WTC11 (cell line): Measurements from ENCODE around the gene PTPRCAP. TPM values are rescaled to one million over a fixed set of nuclear protein-coding genes. Genes with fewer than 3 reads are reported as not detected.
A peak's percentile ranks its signal among the peaks of the same experiment; 100 is the strongest.

ENCODE experiments used
- AFF4 ChIP-seq: sonication (generic); formaldehyde crosslinking; IDR thresholded peaks from 2 replicates; pipeline ENCODE4 v1.8.1; 2023; ENCODE audit warnings: mild to moderate bottlenecking, missing genetic modification reagents, borderline replicate concordance
- ATF6 ChIP-seq: sonication (generic); formaldehyde crosslinking; IDR thresholded peaks from 2 replicates; pipeline ENCODE4 v1.8.1; 2023; ENCODE audit warnings: mild to moderate bottlenecking, missing genetic modification reagents
- CREB1 ChIP-seq: sonication (generic); formaldehyde crosslinking; IDR thresholded peaks from 2 replicates; pipeline ENCODE4 v1.8.0; 2023; ENCODE audit warnings: mild to moderate bottlenecking, missing genetic modification reagents
- HMGXB4 ChIP-seq: sonication (generic); formaldehyde crosslinking; IDR thresholded peaks from 2 replicates; pipeline ENCODE4 v1.8.1; 2023; ENCODE audit warnings: mild to moderate bottlenecking, moderate library complexity, missing genetic modification reagents
- MXD4 ChIP-seq: fragments of 250-450 bp; sonication (Bioruptor Pico); IDR thresholded peaks from 2 replicates; pipeline ENCODE4 v1.8.0; 2021; ENCODE audit warnings: mild to moderate bottlenecking, moderate library complexity, borderline replicate concordance
- MYBL2 ChIP-seq: sonication (generic); formaldehyde crosslinking; IDR thresholded peaks from 2 replicates; pipeline ENCODE4 v1.8.1; 2023; ENCODE audit warnings: mild to moderate bottlenecking, moderate library complexity, missing genetic modification reagents
- NFE2L1 ChIP-seq: sonication (generic); formaldehyde crosslinking; IDR thresholded peaks from 2 replicates; pipeline ENCODE4 v1.8.1; 2023; ENCODE audit warnings: missing genetic modification reagents
- TEAD1 ChIP-seq: sonication (generic); formaldehyde crosslinking; IDR thresholded peaks from 2 replicates; pipeline ENCODE4 v1.8.0; 2022; ENCODE audit warnings: mild to moderate bottlenecking, missing genetic modification reagents
- USF2 ChIP-seq: sonication (generic); formaldehyde crosslinking; IDR thresholded peaks from 2 replicates; pipeline ENCODE4 v1.8.1; 2023; ENCODE audit warnings: mild to moderate bottlenecking, missing genetic modification reagents, moderate library complexity
- ZNF219 ChIP-seq: sonication (generic); formaldehyde crosslinking; IDR thresholded peaks from 2 replicates; pipeline ENCODE4 v1.8.0; 2023; ENCODE audit warnings: missing genetic modification reagents, mild to moderate bottlenecking, borderline replicate concordance
- ZNF281 ChIP-seq: sonication (generic); formaldehyde crosslinking; IDR thresholded peaks from 2 replicates; pipeline ENCODE4 v1.8.0; 2023; ENCODE audit warnings: mild to moderate bottlenecking, missing genetic modification reagents
- ZNF425 ChIP-seq: fragments of 250-450 bp; sonication (Bioruptor Pico); conservative IDR thresholded peaks from 2 replicates; pipeline ENCODE4 v1.9.0; 2021; ENCODE audit warnings: mild to moderate bottlenecking
- total RNA-seq: library from RNA; stranded (reverse); gene quantifications from 3 replicates; pipeline ENCODE4 v1.2.3, GENCODE V29; 2021
- TF ChIP-seq, protein P1 (sequence below): sonication (generic); formaldehyde crosslinking; IDR thresholded peaks from 2 replicates; pipeline ENCODE4 v1.8.0; 2022; ENCODE audit warnings: missing genetic modification reagents

PTPRCAP gene
- total RNA-seq, 1 experiment from 2014 or later: 3.6 TPM

DNA sequence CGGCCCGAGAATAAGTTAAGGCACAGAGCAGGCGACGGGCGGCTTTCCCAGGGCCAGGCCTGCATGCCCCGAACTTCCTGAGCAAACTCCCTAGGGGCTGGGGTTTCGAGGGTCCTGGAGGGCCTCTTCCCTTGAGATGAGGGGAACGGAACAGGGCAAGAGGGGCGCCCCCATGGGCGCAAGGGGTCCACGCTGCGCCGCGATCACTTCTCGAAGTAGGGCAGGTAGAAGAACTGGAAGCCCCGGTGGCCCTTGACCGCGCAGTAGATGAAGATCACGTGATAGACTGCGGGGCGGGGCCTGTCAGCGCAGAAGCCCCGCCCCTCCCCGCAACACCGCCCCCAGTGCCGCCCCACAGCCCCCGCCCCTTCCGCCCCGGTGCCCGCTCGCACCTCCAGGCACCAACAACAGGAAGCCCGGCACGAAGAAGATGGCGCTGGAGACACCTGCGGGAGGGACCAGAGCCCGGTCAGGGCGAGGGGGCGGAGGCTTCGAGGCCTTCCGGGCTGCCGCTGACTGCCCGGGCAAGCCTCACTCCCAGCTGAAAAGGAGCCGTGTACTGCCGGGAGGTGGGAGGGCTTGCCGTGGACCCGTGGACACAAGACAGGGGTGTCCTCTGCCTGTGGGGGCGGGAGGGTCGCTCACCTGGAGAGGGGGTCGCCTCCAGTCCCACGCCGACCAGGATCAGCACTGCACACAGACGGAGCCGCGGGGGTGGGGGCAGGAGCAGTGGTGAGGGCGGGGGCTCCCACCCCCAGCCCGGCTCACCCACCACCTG, 27.1 kb upstream of the PTPRCAP start (continued):
- TF ChIP-seq ZNF425 (CRISPR knock-in tag) (no peak), MXD4 (CRISPR knock-in tag) (no peak), HMGXB4 (CRISPR knock-in tag) (0 out of 2 replicates have a peak, but pooled peaks have one; percentile 26), MYBL2 (CRISPR knock-in tag) (no peak), USF2 (CRISPR knock-in tag) (peak; percentile 90), TEAD1 (CRISPR knock-in tag) (no peak), ZNF219 (no peak), CREB1 (0 out of 2 replicates have a peak, but pooled peaks have one; percentile 24), NFE2L1 (no peak), AFF4 (CRISPR knock-in tag) (0 out of 2 replicates have a peak, but pooled peaks have one; percentile 39), ZNF281 (CRISPR knock-in tag) (0 out of 2 replicates have a peak, but pooled peaks have one; percentile 60), ATF6 (CRISPR knock-in tag) (no peak)
- TF ChIP-seq, protein P1, sequence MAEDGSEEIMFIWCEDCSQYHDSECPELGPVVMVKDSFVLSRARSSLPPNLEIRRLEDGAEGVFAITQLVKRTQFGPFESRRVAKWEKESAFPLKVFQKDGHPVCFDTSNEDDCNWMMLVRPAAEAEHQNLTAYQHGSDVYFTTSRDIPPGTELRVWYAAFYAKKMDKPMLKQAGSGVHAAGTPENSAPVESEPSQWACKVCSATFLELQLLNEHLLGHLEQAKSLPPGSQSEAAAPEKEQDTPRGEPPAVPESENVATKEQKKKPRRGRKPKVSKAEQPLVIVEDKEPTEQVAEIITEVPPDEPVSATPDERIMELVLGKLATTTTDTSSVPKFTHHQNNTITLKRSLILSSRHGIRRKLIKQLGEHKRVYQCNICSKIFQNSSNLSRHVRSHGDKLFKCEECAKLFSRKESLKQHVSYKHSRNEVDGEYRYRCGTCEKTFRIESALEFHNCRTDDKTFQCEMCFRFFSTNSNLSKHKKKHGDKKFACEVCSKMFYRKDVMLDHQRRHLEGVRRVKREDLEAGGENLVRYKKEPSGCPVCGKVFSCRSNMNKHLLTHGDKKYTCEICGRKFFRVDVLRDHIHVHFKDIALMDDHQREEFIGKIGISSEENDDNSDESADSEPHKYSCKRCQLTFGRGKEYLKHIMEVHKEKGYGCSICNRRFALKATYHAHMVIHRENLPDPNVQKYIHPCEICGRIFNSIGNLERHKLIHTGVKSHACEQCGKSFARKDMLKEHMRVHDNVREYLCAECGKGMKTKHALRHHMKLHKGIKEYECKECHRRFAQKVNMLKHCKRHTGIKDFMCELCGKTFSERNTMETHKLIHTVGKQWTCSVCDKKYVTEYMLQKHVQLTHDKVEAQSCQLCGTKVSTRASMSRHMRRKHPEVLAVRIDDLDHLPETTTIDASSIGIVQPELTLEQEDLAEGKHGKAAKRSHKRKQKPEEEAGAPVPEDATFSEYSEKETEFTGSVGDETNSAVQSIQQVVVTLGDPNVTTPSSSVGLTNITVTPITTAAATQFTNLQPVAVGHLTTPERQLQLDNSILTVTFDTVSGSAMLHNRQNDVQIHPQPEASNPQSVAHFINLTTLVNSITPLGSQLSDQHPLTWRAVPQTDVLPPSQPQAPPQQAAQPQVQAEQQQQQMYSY (CRISPR knock-in tag): no peak
